ENCODE results near the gene COL4A3. TPM values are rescaled to one million over a fixed set of nuclear protein-coding genes. Genes with fewer than 3 reads are reported as not detected.

Gene COL4A3
- polyA plus RNA-seq, 1 donor (not counting 4 experiments of a cell fraction or from before 2014, with no cell fraction given): not detected

- H3K27ac ChIP-seq (ENCODE audit: control insufficient read depth, insufficient read depth, low read length): no peak overlapping the region
- H3K9ac ChIP-seq (ENCODE audit: control insufficient read depth, extremely low read depth, insufficient read depth, low read length): no peak overlapping the region
- H2AFZ ChIP-seq (ENCODE audit: control insufficient read depth, low read length): no peak overlapping the region
- dilution Hi-C loops (cut with MboI; ENCODE audit: extremely low pct_ligation_motif_present, low sequenced_read_pairs): no loop called here
- no peak for FAIRE-seq
- no peaks in the 10 kb centered on the region for H3K79me2 ChIP-seq (ENCODE audit: control insufficient read depth, insufficient read depth, low read length)
- H3K4me2 ChIP-seq (ENCODE audit: control insufficient read depth, extremely low read depth, insufficient read depth, low read depth, low read length): no peak overlapping the region
- H3K9me3 ChIP-seq (ENCODE audit: control insufficient read depth, low read depth, low read length): no peaks in the 10 kb centered on the region
- no peaks in the 10 kb centered on the region for H3K9me1 ChIP-seq (ENCODE audit: control insufficient read depth, extremely low read depth, insufficient read depth, low read length)
- no peak for DNase-seq (ENCODE audit: low read depth, low spot score)
- no peaks in the 10 kb centered on the region for H3K4me1 ChIP-seq (ENCODE audit: control insufficient read depth, extremely low read depth, insufficient read depth, low read length)
- H3K36me3 ChIP-seq (ENCODE audit: control insufficient read depth in 2 of 2, extremely low read depth in 1 of 2, insufficient read depth in 2 of 2, low read length in 2 of 2): no peaks in the 10 kb centered on the region
- TF ChIP-seq EZH2 (IDR thresholded peaks at IDR 0.05; ENCODE audit: low read length) (no peak), CTCF (optimal IDR thresholded peaks at IDR 0.05 in 1 of 3, IDR thresholded peaks at IDR 0.05 in 1 of 3, conservative IDR thresholded peaks at IDR 0.05 in 1 of 3; ENCODE audit: extremely low read depth in 1 of 3, insufficient read depth in 2 of 3, low read length in 3 of 3) (no peak)
- no peaks in the 10 kb centered on the region for H3K27me3 ChIP-seq (ENCODE audit: control insufficient read depth, extremely low read depth, insufficient read depth, low read length)
- H3K4me3 ChIP-seq (ENCODE audit: control insufficient read depth in 2 of 3, extremely low read depth in 1 of 3, insufficient read depth in 2 of 3, low read depth in 1 of 3, low read length in 3 of 3): no peak overlapping the region
- H4K20me1 ChIP-seq (ENCODE audit: control insufficient read depth, extremely low read depth, insufficient read depth, low read length): no peaks in the 10 kb centered on the region
Observed at GRCh38 chr2:227207573-227207972, 43.1 kb downstream of the COL4A3 start.

GRCh38 chr2:227214622-227215041 is 50.2 kb downstream of the COL4A3 start:
- dilution Hi-C loops (cut with MboI; ENCODE audit: extremely low pct_ligation_motif_present, low sequenced_read_pairs): no loop called here
- no peak overlapping the region for H3K4me3 ChIP-seq (ENCODE audit: control insufficient read depth in 2 of 3, extremely low read depth in 1 of 3, insufficient read depth in 2 of 3, low read depth in 1 of 3, low read length in 3 of 3)
- TF ChIP-seq EZH2 (IDR thresholded peaks at IDR 0.05; ENCODE audit: low read length) (no peak), CTCF (optimal IDR thresholded peaks at IDR 0.05 in 1 of 3, IDR thresholded peaks at IDR 0.05 in 1 of 3, conservative IDR thresholded peaks at IDR 0.05 in 1 of 3; ENCODE audit: extremely low read depth in 1 of 3, insufficient read depth in 2 of 3, low read length in 3 of 3) (no peak)
- H3K27me3 ChIP-seq (ENCODE audit: control insufficient read depth, extremely low read depth, insufficient read depth, low read length): no peaks in the 10 kb centered on the region
- H3K4me2 ChIP-seq (ENCODE audit: control insufficient read depth, extremely low read depth, insufficient read depth, low read depth, low read length): no peak overlapping the region
- FAIRE-seq (no peak), DNase-seq (ENCODE audit: low read depth, low spot score) (no peak)
- no peaks in the 10 kb centered on the region for H3K9me3 ChIP-seq (ENCODE audit: control insufficient read depth, low read depth, low read length)
- no peak overlapping the region for H3K27ac ChIP-seq (ENCODE audit: control insufficient read depth, insufficient read depth, low read length)
- no peaks in the 10 kb centered on the region for H4K20me1 ChIP-seq (ENCODE audit: control insufficient read depth, extremely low read depth, insufficient read depth, low read length)
- H3K4me1 ChIP-seq (ENCODE audit: control insufficient read depth, extremely low read depth, insufficient read depth, low read length): no peaks in the 10 kb centered on the region
- H3K36me3 ChIP-seq (ENCODE audit: control insufficient read depth in 2 of 2, extremely low read depth in 1 of 2, insufficient read depth in 2 of 2, low read length in 2 of 2): no peaks in the 10 kb centered on the region
- H3K9me1 ChIP-seq (ENCODE audit: control insufficient read depth, extremely low read depth, insufficient read depth, low read length): no peaks in the 10 kb centered on the region
- no peaks in the 10 kb centered on the region for H3K79me2 ChIP-seq (ENCODE audit: control insufficient read depth, insufficient read depth, low read length)
- H2AFZ ChIP-seq (ENCODE audit: control insufficient read depth, low read length): no peak overlapping the region
- H3K9ac ChIP-seq (ENCODE audit: control insufficient read depth, extremely low read depth, insufficient read depth, low read length): no peak overlapping the region

Measured in keratinocyte (primary cell).